ENCODE data around the gene SDSL.

The SDSL gene

DNA sequence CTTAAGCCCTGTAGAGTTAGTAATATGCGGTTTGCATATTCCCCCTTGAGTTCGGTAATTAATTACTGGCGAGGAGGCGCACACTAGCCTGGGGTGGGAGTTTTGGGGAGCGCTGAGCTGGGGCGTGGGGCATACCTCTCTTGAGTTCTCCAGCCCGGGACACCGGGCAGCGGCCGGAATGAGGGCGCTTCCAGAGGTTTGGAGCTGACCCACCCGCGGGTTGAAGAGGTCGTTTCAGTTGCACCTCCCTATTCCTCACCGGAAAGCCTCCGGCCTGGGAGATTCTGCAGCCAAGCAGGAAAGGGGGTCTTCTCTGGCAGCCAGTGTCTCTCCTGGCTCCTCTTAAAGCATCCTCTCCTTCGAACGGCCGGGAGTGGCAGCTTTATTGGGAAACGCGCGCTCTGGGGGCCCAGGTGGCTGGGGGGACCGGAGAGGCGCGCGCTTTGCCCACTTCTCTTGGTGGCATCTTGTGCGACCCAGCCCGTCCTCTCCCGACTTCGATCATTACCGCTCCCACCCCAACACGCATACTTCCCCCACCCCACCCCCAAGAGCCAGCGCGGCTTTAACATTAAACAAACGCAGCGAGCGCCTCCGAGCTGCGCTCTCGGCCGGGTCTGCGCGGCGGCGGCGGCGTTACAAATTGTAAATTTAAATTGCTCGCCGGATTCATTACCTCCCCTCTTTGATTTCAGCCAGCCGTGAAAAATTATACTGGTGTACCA lies 53.4 kb downstream of the SDSL start:
- no peak overlapping the region for H3K4me3 ChIP-seq (ENCODE audit: low read depth, low read length)
- TF ChIP-seq, protein P1, sequence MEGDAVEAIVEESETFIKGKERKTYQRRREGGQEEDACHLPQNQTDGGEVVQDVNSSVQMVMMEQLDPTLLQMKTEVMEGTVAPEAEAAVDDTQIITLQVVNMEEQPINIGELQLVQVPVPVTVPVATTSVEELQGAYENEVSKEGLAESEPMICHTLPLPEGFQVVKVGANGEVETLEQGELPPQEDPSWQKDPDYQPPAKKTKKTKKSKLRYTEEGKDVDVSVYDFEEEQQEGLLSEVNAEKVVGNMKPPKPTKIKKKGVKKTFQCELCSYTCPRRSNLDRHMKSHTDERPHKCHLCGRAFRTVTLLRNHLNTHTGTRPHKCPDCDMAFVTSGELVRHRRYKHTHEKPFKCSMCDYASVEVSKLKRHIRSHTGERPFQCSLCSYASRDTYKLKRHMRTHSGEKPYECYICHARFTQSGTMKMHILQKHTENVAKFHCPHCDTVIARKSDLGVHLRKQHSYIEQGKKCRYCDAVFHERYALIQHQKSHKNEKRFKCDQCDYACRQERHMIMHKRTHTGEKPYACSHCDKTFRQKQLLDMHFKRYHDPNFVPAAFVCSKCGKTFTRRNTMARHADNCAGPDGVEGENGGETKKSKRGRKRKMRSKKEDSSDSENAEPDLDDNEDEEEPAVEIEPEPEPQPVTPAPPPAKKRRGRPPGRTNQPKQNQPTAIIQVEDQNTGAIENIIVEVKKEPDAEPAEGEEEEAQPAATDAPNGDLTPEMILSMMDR (IDR thresholded peaks at IDR 0.05; ENCODE audit: low read depth, low read length), result no peak

DNA sequence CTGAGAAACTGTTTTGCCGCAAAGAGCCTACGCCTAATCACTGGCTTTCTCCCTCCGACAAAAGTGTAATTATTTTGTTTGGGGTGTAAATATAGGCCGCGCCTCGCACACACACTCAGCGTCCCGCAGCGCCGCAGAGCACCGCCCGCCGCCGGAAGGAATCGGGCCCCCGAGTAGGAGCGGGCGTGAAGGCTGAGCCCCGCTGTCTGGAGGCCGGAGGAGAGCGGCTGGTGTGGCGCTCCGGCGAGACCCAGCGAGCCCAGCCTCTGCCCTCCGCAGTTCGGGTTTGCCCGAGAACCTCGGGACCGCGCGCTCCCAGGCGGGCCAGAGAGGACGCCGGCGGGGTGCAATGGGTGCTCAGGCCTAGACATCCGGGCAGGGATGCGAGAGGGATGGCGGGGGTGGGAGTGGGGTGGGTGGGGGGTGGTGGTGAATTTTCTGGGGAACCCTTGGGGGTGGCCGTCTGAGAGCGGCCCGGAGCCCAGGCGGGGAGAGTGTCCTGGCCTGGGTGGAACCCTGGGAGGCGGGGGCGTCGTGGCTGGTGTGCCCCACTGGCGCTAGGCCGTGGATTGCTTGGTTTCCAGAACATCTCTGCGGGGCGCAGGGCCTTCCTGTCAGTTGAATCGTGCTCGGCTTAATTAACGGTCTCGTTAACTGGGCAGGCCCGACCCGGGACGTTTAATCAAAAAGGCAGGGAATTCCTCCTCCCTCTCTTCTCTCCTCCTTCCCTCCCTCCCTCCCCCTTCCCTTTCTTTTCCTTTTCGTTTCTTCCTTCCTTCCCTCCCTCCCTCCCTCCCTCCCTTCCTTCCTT lies 54.2 kb downstream of the SDSL start:
- TF ChIP-seq, protein P1 (IDR thresholded peaks at IDR 0.05; ENCODE audit: low read depth, low read length), result no peak
- no peak overlapping the region for H3K4me3 ChIP-seq (ENCODE audit: low read depth, low read length)

DNA sequence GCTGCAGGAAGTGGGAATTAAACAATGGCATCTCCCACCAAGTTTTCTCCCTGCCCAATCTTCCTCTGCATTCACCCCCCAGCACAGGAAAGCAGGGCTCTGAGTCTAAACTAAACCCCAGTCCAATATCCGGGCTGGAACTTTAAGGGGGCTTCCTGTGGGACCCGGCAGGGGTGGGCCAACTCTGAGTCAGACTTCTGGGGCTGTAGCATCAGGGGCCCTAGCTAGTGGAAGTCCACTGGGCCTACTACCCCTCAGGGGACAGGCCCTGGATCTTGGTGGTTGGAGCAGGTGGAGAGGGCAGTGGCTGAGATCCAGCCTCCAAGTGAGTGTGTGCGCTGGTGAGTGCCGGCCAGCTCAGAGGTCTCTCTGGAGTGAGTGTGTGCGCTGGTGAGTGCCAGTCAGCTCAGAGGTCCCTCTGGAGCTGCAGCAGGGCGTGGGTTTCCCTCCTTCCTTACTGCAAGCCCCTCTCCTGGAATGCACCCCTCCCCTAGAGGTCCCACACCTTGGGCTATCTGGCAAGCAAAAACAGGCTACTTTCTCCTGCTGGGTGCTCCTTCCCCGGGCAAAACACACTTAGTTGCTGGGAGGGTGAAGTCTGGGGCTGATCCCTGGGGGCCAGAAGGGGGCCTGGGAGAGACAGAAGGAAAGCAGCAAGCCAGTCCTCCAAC lies 55.1 kb downstream of the SDSL start:
- TF ChIP-seq, protein P1 (IDR thresholded peaks at IDR 0.05; ENCODE audit: low read depth, low read length), result no peak
- H3K4me3 ChIP-seq (ENCODE audit: low read depth, low read length), result no peak overlapping the region

DNA sequence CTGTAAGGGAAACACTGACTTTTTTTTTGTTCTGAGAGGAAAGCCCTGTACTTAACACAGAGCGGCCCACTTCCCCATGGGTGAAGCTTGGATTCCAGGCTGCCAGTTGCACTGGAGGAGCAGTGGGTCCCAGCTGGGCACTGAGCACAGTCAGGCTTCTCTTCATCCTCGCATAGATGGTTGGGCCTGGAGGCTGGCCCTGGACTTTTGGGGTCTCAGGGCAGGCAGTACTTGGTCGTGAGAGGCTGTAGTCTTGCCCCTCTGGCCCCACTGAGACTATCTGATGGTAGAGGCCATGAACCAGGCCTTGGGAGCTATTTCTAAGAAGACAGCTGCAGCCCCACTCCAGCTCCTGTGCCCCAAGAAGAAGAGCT lies 55.6 kb downstream of the SDSL start:
- H3K4me3 ChIP-seq (ENCODE audit: low read depth, low read length), result no peak overlapping the region
- TF ChIP-seq, protein P1 (IDR thresholded peaks at IDR 0.05; ENCODE audit: low read depth, low read length), result no peak

DNA sequence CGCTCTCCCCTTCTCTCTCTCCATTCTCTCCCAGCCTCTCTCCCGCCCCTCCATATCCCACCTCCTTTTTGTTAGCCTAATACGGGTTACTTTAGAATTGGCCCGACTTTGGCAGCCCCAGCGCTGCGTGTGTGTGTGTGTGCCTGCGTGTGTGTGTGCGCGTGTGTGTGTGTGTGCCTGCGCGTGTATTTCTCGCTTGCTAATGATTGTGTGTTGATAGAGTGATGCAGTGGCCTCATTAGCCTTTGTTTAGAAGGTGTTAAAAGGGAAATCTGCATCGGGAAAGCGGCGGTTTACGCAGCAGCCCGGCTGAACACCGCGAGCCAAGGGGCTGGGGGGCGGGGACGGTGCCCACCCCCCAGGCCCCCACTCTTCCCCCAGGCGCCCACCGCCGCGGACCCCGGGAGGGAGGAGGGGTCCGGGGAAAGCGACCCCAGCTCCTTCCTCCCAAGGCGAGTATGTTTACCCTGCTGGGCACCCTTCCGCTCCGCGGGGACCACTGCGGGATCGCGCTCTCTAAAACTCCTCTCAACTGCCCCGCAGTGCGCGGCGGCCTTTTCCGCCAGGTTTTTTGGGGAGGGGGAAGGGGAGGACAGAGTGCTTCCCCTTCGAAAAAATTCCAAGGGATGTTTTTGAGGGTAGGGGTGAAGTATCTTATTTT lies 56.3 kb downstream of the SDSL start:
- TF ChIP-seq, protein P1 (IDR thresholded peaks at IDR 0.05; ENCODE audit: low read depth, low read length), result no peak
- no peak overlapping the region for H3K4me3 ChIP-seq (ENCODE audit: low read depth, low read length)

DNA sequence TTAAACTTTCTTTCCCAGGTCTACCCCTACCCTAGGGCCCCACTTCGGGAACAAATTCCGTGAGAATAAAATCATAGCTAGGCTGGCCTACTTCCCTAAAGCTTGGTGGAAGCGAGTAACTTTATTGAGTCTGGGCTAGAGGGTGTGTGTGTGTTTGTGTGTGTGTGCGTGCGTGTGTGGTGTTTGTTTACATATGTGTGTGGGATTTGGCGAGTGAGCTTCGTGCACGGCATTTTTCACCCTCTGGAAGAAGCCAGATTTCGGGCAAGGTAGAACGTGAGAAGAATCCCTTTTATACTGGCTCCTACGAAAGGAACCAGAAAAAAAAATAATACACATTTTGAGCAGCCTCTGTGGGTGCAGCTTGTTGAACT lies 57.0 kb downstream of the SDSL start:
- TF ChIP-seq, protein P1 (IDR thresholded peaks at IDR 0.05; ENCODE audit: low read depth, low read length), result no peak
- no peak overlapping the region for H3K4me3 ChIP-seq (ENCODE audit: low read depth, low read length)
